K562 (cell line): ENCODE results near the gene MDH2. TPM values are rescaled to one million over a fixed set of nuclear protein-coding genes. Genes with fewer than 3 reads are reported as not detected.

Experiments
- ATAC-seq: fragments of 200-7000 bp; cut with Tn5 transposase; 3 replicates; pipeline ENCODE4 v1.9.1; 2020; ENCODE audit warnings: moderate library complexity
- BruUV-seq: library from RNA; stranded (reverse); fragments of 400-500 nt; replicated peaks from 2 replicates; lab custom pipeline; 2021; lab: Mats Ljungman, UMichigan
- CTCF ChIA-PET: fragments of 300-600 bp; formaldehyde crosslinking; extraction: SDS; loops from one replicate; lab custom pipeline; 2021; ENCODE audit warnings: low intra/inter-chr PET ratio; lab: Yijun Ruan, JAX
- POLR2A ChIA-PET: fragments of 300-600, 350-650 bp; sonication (Branson Sonifier 250); formaldehyde crosslinking; extraction: SDS; loops from one replicate; lab custom pipeline; 2021; ENCODE audit warnings: antibody characterized with exemption, inconsistent platforms; lab: Yijun Ruan, JAX
- DNase-seq, 4 experiments: peaks; one replicate each; pipeline versions ENCODE4 v3.0.0 to v3.0.0-alpha.2; 2011 to 2018; ENCODE audit warnings: low spot score in 3 of 4, mixed read lengths in 3 of 4; ENCODE audit errors: extremely low read depth in 1 of 4
- FAIRE-seq: peaks from 2 replicates; lab custom pipeline; 2011; peaks lifted over from hg19 to GRCh38; lab: Jason Lieb, UNC
- H2AFZ ChIP-seq: 2 replicates; pipeline ENCODE4 v1.6.0; 2011; ENCODE audit warnings: low read depth, low read length, control low read depth, inconsistent platforms
- H3K27ac ChIP-seq: fragments of 200-600 bp; 3 replicates; pipeline ENCODE4 v1.8.0; 2011; ENCODE audit warnings: low read depth, mild to moderate bottlenecking, control low read depth, inconsistent platforms, low read length, moderate library complexity, mixed read lengths; ENCODE audit errors: extremely low read depth
- H3K27me3 ChIP-seq, 2 experiments: fragments of 300-600 bp in 1 of 2; 2 replicates in 1 of 2; 3 replicates in 1 of 2; pipeline versions ENCODE4 v1.6.0 to v1.8.0; 2011; ENCODE audit warnings: inconsistent platforms in 2 of 2, low read length in 2 of 2, mild to moderate bottlenecking in 1 of 2, mixed read lengths in 1 of 2, moderate library complexity in 1 of 2; ENCODE audit not compliant: control insufficient read depth in 2 of 2, insufficient read depth in 2 of 2
- H3K36me3 ChIP-seq: fragments of 300-600 bp; 3 replicates; pipeline ENCODE4 v1.8.0; 2011; ENCODE audit warnings: mild to moderate bottlenecking, low read length, inconsistent platforms; ENCODE audit not compliant: control insufficient read depth, insufficient read depth
- H3K4me1 ChIP-seq, 2 experiments: fragments of 200-600 bp in 1 of 2; replicated peaks in 1 of 2; 2 replicates in 1 of 2; 3 replicates in 1 of 2; pipeline versions ENCODE4 v1.5.1 to v1.8.0; 2011; ENCODE audit warnings: inconsistent platforms in 2 of 2, low read length in 2 of 2, mild to moderate bottlenecking in 1 of 2, mixed read lengths in 1 of 2, moderate library complexity in 1 of 2; ENCODE audit not compliant: control insufficient read depth in 2 of 2, insufficient read depth in 2 of 2
- H3K4me2 ChIP-seq: 2 replicates; pipeline ENCODE4 v1.6.1; 2011; ENCODE audit warnings: low read length, control low read depth, inconsistent platforms, mixed read lengths; ENCODE audit not compliant: insufficient read depth
- H3K4me3 ChIP-seq: fragments of 200-600 bp; sonication (generic), shearing (Covaris generic); 2 replicates; pipeline ENCODE4 v1.5.1; 2016; ENCODE audit warnings: control low read depth, inconsistent platforms
- H3K79me2 ChIP-seq: fragments of 200-600 bp; 3 replicates; pipeline ENCODE4 v1.8.0; 2011; ENCODE audit warnings: low read length, inconsistent platforms; ENCODE audit not compliant: control insufficient read depth, insufficient read depth
- H3K9ac ChIP-seq, 2 experiments: 2 replicates each; pipeline versions ENCODE4 v1.6.0 to v1.6.1; 2011; ENCODE audit warnings: low read depth in 2 of 2, low read length in 2 of 2, control low read depth in 1 of 2, inconsistent platforms in 1 of 2, mild to moderate bottlenecking in 1 of 2, mixed read lengths in 1 of 2; ENCODE audit not compliant: insufficient read depth in 1 of 2
- H3K9me1 ChIP-seq: one replicate; pipeline ENCODE4 v1.6.0; 2011; ENCODE audit warnings: inconsistent platforms, mild to moderate bottlenecking, low read length, moderate library complexity; ENCODE audit not compliant: control insufficient read depth, insufficient read depth
- H3K9me3 ChIP-seq: replicated peaks from 2 replicates; pipeline ENCODE4 v1.5.1; 2011; ENCODE audit warnings: low read depth, low read length, inconsistent platforms; ENCODE audit not compliant: control insufficient read depth, insufficient read depth
- H4K20me1 ChIP-seq: replicated peaks from 2 replicates; pipeline ENCODE4 v1.6.1; 2011; ENCODE audit warnings: low read length, inconsistent platforms, mixed read lengths; ENCODE audit not compliant: control insufficient read depth, insufficient read depth
- FOXA1 ChIP-seq: fragments of 450-650 bp; IDR thresholded peaks from 2 replicates; pipeline ENCODE4 v1.6.1; 2016; ENCODE audit warnings: mild to moderate bottlenecking, borderline replicate concordance
- HDAC2 ChIP-seq: fragments of 450-650 bp; IDR thresholded peaks from 2 replicates; pipeline ENCODE4 v1.6.1; 2016; ENCODE audit warnings: mild to moderate bottlenecking
- KHSRP ChIP-seq: fragments of 450-650 bp; IDR thresholded peaks from 2 replicates; pipeline ENCODE4 v1.6.1; 2017
- MEIS2 ChIP-seq: fragments of 450-650 bp; IDR thresholded peaks from 2 replicates; pipeline ENCODE4 v1.6.1; 2014; ENCODE audit warnings: mild to moderate bottlenecking; ENCODE audit not compliant: partially characterized antibody
- MTA2 ChIP-seq: fragments of 450-650 bp; IDR thresholded peaks from 2 replicates; pipeline ENCODE4 v1.6.1; 2016; ENCODE audit warnings: low read depth
- POU5F1 ChIP-seq: fragments of 150-350 bp; IDR thresholded peaks from 2 replicates; pipeline ENCODE4 v1.6.1; 2014; ENCODE audit warnings: borderline replicate concordance, low read length, low read depth, mild to moderate bottlenecking; ENCODE audit not compliant: partially characterized antibody
- RBM25 ChIP-seq: fragments of 200-400 bp; formaldehyde crosslinking; IDR thresholded peaks from 2 replicates; pipeline ENCODE4 v1.6.1; 2018; ENCODE audit warnings: low read length, low read depth, moderate library complexity; ENCODE audit not compliant: severe bottlenecking
- SNRNP70 ChIP-seq: fragments of 200-400 bp; formaldehyde crosslinking; optimal IDR thresholded peaks from 2 replicates; pipeline ENCODE3; 2017; ENCODE audit warnings: low read depth, low read length
- SRF ChIP-seq, 2 experiments: fragments of 250-450, 450-650 bp in 1 of 2; sonication (Bioruptor Pico) in 1 of 2; sonication (generic) in 1 of 2; formaldehyde crosslinking; IDR thresholded peaks; 2 replicates each; pipeline versions ENCODE4 v1.5.0 to v1.5.1; 2020 to 2022; ENCODE audit warnings: mild to moderate bottlenecking in 1 of 2, missing genetic modification reagents in 1 of 2
- TCF7 ChIP-seq: sonication (generic); IDR thresholded peaks from 2 replicates; pipeline ENCODE4 v1.6.1; 2016; ENCODE audit warnings: antibody characterized with exemption, borderline replicate concordance
- ZNF668 ChIP-seq: fragments of 250-450 bp; sonication (Bioruptor Pico); IDR thresholded peaks from 2 replicates; pipeline ENCODE4 v1.8.0; 2022; ENCODE audit warnings: mild to moderate bottlenecking, inconsistent platforms
- WGBS: fragments of 100-300 bp; shearing (Covaris generic); methylation state at CpG from one replicate; pipeline ENCODE4 v1.1.6; 2016; ENCODE audit warnings: low coverage, mixed read lengths; ENCODE audit not compliant: insufficient coverage; ENCODE audit errors: missing lambda C conversion rate; 5-methylcytosine and 5-hydroxymethylcytosine counted together
- in situ Hi-C: fragments of 300-500 bp; cut with MboI; formaldehyde crosslinking; loops from 4 replicates; pipeline ENCODE4 v1.15.0; 2018; ENCODE audit warnings: inconsistent platforms, mixed read lengths
- intact Hi-C: fragments of 100-400 bp; cut with micrococcal nuclease; formaldehyde crosslinking; loops from 2 replicates; pipeline ENCODE4 v1.14.2; 2022
- polyA plus RNA-seq, 8 experiments: library from polyadenylated mRNA; depleted of rRNA in 4 of 8; stranded (reverse) in 5 of 8; unstranded in 3 of 8; fragments of >200 nt; fragmentation: Nextera tagmentation in 2 of 8; fragmentation: Illumina TruSeq in 1 of 8; extraction: Ambion mirVana in 2 of 8; extraction: Trizol in 1 of 8; gene quantifications; 2 replicates each; pipeline versions ENCODE4 v1.2.1 to v1.2.3, GENCODE V29; 2011 to 2014; ENCODE audit warnings: inconsistent platforms in 1 of 8, missing spikeins in 1 of 8
- total RNA-seq, 7 experiments: library from RNA; depleted of rRNA in 6 of 7; stranded (reverse); fragments of >200 nt in 6 of 7; fragmentation: Illumina TruSeq in 2 of 7; extraction: Trizol in 2 of 7; gene quantifications; 2 replicates each; pipeline versions ENCODE4 v1.2.1 to v1.2.3, GENCODE V29; 2011 to 2021; ENCODE audit warnings: low replicate concordance in 1 of 7
- TF ChIP-seq, protein P1 (sequence below): sonication (generic); formaldehyde crosslinking; IDR thresholded peaks from 2 replicates; pipeline ENCODE4 v1.8.1; 2023; ENCODE audit warnings: missing genetic modification reagents, mild to moderate bottlenecking, borderline replicate concordance
- TF ChIP-seq, protein P2 (sequence below): fragments of 450-650 bp; formaldehyde crosslinking; IDR thresholded peaks from 2 replicates; pipeline ENCODE4 v1.4.0; 2020; ENCODE audit warnings: mild to moderate bottlenecking, moderate library complexity
- TF ChIP-seq, protein P3 (sequence below): IDR thresholded peaks from 2 replicates; pipeline ENCODE4 v1.6.1; 2014; ENCODE audit warnings: antibody characterized with exemption
- TF ChIP-seq, protein P4 (sequence below): sonication (generic); formaldehyde crosslinking; IDR thresholded peaks from 2 replicates; pipeline ENCODE4 v1.8.1; 2022; ENCODE audit warnings: missing genetic modification reagents

The MDH2 gene
- total and polyA plus RNA-seq, 9 of the 15 experiments (the other 6 are each of a cell fraction or from before 2014, with no cell fraction given): 106 to 701 (median 242) TPM

DNA sequence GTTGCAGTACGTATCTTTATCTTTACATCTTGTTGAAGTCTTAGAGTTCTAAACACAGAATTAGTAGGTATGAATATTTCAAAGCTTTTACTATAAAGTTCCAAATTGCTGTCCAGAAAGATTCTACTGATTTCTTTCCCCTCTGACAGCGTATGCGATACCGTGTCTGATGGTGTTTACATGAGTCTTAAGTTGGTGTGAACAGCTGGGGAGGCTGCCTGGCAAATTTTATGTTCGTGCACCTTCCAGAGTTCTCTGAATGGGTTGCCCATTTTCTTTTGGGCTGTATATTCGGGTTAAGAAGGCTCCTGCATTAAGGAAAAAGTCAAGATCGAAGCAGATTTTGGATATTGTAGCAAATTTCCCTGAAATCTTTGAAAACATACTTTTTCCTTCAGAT, 8.3 kb downstream of the MDH2 start:
- H2AFZ ChIP-seq: no peak overlapping the region
- intact Hi-C loops: no loop called here
- H3K4me1 ChIP-seq: no peaks in the 10 kb centered on the region; a peak in 2 of 5 replicates
- FAIRE-seq (no peak), DNase-seq (no peak), ATAC-seq (no peak)
- peaks cover 2% of the 10 kb centered on the region for H3K9me1 ChIP-seq
- in situ Hi-C loops: no loop called here
- H3K79me2 ChIP-seq: peaks cover 59% of the 10 kb centered on the region
- no TSS peak for BruUV-seq
- CTCF ChIA-PET: no interaction called here
- no peaks in the 10 kb centered on the region for H3K9me3 ChIP-seq
- no peak overlapping the region for H3K4me2 ChIP-seq
- H3K27ac ChIP-seq: no peak overlapping the region
- H3K27me3 ChIP-seq: no peaks in the 10 kb centered on the region
- H3K4me3 ChIP-seq: no peak overlapping the region
- TF ChIP-seq SNRNP70 (no peak), RBM25 (no peak), POU5F1 (no peak), MEIS2 (no peak), KHSRP (no peak), MTA2 (no peak), TCF7 (no peak), ZNF668 (CRISPR knock-in tag) (no peak), HDAC2 (no peak), FOXA1 (no peak), SRF (CRISPR knock-in tag; IDR thresholded peaks at IDR 0.05) (no peak)
- TF ChIP-seq, protein P1, sequence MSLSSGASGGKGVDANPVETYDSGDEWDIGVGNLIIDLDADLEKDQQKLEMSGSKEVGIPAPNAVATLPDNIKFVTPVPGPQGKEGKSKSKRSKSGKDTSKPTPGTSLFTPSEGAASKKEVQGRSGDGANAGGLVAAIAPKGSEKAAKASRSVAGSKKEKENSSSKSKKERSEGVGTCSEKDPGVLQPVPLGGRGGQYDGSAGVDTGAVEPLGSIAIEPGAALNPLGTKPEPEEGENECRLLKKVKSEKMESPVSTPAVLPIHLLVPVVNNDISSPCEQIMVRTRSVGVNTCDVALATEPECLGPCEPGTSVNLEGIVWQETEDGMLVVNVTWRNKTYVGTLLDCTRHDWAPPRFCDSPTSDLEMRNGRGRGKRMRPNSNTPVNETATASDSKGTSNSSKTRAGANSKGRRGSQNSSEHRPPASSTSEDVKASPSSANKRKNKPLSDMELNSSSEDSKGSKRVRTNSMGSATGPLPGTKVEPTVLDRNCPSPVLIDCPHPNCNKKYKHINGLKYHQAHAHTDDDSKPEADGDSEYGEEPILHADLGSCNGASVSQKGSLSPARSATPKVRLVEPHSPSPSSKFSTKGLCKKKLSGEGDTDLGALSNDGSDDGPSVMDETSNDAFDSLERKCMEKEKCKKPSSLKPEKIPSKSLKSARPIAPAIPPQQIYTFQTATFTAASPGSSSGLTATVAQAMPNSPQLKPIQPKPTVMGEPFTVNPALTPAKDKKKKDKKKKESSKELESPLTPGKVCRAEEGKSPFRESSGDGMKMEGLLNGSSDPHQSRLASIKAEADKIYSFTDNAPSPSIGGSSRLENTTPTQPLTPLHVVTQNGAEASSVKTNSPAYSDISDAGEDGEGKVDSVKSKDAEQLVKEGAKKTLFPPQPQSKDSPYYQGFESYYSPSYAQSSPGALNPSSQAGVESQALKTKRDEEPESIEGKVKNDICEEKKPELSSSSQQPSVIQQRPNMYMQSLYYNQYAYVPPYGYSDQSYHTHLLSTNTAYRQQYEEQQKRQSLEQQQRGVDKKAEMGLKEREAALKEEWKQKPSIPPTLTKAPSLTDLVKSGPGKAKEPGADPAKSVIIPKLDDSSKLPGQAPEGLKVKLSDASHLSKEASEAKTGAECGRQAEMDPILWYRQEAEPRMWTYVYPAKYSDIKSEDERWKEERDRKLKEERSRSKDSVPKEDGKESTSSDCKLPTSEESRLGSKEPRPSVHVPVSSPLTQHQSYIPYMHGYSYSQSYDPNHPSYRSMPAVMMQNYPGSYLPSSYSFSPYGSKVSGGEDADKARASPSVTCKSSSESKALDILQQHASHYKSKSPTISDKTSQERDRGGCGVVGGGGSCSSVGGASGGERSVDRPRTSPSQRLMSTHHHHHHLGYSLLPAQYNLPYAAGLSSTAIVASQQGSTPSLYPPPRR: no peak
- TF ChIP-seq, protein P2, sequence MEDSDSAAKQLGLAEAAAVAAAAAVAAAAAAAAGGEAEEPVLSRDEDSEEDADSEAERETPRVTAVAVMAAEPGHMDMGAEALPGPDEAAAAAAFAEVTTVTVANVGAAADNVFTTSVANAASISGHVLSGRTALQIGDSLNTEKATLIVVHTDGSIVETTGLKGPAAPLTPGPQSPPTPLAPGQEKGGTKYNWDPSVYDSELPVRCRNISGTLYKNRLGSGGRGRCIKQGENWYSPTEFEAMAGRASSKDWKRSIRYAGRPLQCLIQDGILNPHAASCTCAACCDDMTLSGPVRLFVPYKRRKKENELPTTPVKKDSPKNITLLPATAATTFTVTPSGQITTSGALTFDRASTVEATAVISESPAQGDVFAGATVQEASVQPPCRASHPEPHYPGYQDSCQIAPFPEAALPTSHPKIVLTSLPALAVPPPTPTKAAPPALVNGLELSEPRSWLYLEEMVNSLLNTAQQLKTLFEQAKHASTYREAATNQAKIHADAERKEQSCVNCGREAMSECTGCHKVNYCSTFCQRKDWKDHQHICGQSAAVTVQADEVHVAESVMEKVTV (CRISPR knock-in tag): no peak
- TF ChIP-seq, protein P3, sequence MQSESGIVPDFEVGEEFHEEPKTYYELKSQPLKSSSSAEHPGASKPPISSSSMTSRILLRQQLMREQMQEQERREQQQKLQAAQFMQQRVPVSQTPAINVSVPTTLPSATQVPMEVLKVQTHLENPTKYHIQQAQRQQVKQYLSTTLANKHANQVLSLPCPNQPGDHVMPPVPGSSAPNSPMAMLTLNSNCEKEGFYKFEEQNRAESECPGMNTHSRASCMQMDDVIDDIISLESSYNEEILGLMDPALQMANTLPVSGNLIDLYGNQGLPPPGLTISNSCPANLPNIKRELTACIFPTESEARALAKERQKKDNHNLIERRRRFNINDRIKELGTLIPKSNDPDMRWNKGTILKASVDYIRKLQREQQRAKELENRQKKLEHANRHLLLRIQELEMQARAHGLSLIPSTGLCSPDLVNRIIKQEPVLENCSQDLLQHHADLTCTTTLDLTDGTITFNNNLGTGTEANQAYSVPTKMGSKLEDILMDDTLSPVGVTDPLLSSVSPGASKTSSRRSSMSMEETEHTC: no peak
- TF ChIP-seq, protein P4, sequence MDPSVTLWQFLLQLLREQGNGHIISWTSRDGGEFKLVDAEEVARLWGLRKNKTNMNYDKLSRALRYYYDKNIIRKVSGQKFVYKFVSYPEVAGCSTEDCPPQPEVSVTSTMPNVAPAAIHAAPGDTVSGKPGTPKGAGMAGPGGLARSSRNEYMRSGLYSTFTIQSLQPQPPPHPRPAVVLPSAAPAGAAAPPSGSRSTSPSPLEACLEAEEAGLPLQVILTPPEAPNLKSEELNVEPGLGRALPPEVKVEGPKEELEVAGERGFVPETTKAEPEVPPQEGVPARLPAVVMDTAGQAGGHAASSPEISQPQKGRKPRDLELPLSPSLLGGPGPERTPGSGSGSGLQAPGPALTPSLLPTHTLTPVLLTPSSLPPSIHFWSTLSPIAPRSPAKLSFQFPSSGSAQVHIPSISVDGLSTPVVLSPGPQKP (CRISPR knock-in tag): no peak
- TF ChIP-seq, all 486 proteins: peak for 0
- POLR2A ChIA-PET: interaction anchor here (0.8 to 2.1 kb wide), 3 partner anchors 8 to 14 kb away, joined by 4 to 9 read pairs (median 8); partner anchors contain the start of genes MDH2 and STYXL1
- Histone ChIP-seq H4K20me1 (peaks cover 55% of the 10 kb centered on the region), H3K9ac (no peak overlapping the region), H3K36me3 (peaks cover 99% of the 10 kb centered on the region)
- WGBS: 87% methylated on average over 7 of the region's 7 CpGs
